Measurements from ENCODE around the gene ART1. TPM values are rescaled to one million over a fixed set of nuclear protein-coding genes. Genes with fewer than 3 reads are reported as not detected.

Gene ART1
- total RNA-seq, 1 donor from 2014 or later: not detected

GRCh38 chr11:3623767-3624458, 21.0 kb upstream of the ART1 start:
- Mint-ChIP-seq H3K4me1 (no peaks in the 10 kb centered on the region), H3K27me3 (peaks cover 5% of the 10 kb centered on the region), H3K36me3 (ENCODE audit: low read depth) (no peaks in the 10 kb centered on the region), H3K9me3 (no peaks in the 10 kb centered on the region), H3K4me3 (no peak overlapping the region), H3K27ac (no peak overlapping the region)
- ChIA-PET CTCF (no interaction called here), POLR2A (no interaction called here)
- intact Hi-C loops (cut with micrococcal nuclease): no loop called here
- ATAC-seq (ENCODE audit: low read depth) (no peak), DNase-seq (no peak)
- no peak for TF ChIP-seq CTCF (IDR thresholded peaks at IDR 0.05)

DNA sequence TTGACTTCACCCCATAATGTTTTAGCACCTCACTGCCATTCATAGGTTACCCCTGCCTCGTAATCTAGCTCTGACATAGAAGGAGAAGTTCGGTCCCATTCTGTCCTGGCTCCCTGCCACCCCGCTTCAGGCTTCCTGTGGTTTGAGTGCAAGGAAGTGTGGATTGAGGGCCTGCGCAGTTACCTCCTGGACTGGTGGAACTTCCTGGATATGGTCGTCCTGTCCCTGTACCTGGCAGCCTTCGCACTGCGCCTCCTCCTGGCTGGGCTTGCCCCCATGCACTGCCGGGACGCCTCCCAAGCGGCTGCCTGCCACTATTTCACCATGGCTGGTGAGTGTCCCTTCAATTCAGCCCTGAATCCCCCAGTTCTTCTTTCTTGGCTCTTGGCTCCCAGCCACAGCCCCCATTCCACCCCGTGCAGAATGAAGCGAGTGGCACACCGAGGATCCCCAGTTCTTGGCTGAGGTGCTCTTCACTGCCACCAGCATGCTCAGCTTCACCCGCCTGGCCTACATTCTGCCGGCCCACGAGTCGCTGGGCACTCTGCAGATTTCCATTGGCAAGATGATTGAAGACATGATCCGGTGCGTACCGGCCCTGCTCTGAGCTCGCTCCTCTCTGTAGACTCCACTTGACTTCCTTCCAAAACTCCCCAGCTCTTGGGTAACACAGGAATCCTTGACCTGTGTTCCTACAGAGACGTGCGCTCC, 18.5 kb upstream of the ART1 start:
- Mint-ChIP-seq H3K4me1 (no peaks in the 10 kb centered on the region), H3K27ac (no peak overlapping the region), H3K9me3 (no peaks in the 10 kb centered on the region), H3K36me3 (ENCODE audit: low read depth) (no peaks in the 10 kb centered on the region), H3K4me3 (no peak overlapping the region), H3K27me3 (peaks cover 6% of the 10 kb centered on the region)
- TF ChIP-seq CTCF (IDR thresholded peaks at IDR 0.05): no peak
- DNase-seq (no peak), ATAC-seq (ENCODE audit: low read depth) (no peak)
- ChIA-PET POLR2A (no interaction called here), CTCF (no interaction called here)
- intact Hi-C loops (cut with micrococcal nuclease): no loop called here

DNA sequence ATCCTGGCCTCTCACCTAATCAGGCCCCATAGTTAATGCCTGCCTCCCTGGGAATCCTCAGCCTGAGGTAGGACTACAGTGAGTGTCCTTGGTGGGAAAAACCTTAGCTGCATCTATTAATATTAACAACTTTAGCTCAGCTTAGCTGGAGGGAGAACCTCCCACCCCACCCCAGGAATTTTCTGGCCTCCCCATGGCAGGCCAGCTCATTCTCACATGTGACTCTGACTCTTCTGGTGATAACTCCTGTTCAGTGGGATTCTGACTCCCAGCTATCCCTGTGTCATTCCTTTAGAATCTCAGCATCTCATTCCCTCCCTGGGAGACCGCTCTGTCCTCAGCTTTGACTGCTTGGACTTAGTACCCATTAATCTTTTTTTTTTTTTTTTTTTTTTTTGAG, 17.6 kb upstream of the ART1 start:
- H3K4me3 Mint-ChIP-seq: no peak overlapping the region
- ChIA-PET CTCF (no interaction called here), POLR2A (no interaction called here)
- no peak for DNase-seq
- no peak for TF ChIP-seq CTCF (IDR thresholded peaks at IDR 0.05)
- H3K36me3 Mint-ChIP-seq (ENCODE audit: low read depth): no peaks in the 10 kb centered on the region
- ATAC-seq (ENCODE audit: low read depth): no peak
- no peak overlapping the region for H3K27ac Mint-ChIP-seq
- intact Hi-C loops (cut with micrococcal nuclease): no loop called here
- no peaks in the 10 kb centered on the region for H3K4me1 Mint-ChIP-seq
- H3K9me3 Mint-ChIP-seq: no peaks in the 10 kb centered on the region
- H3K27me3 Mint-ChIP-seq: peaks cover 6% of the 10 kb centered on the region

- no peak overlapping the region for H3K27ac Mint-ChIP-seq
- ATAC-seq (ENCODE audit: low read depth): no peak
- H3K4me1 Mint-ChIP-seq: no peaks in the 10 kb centered on the region
- no peak overlapping the region for H3K4me3 Mint-ChIP-seq
- no peaks in the 10 kb centered on the region for H3K9me3 Mint-ChIP-seq
- H3K27me3 Mint-ChIP-seq: peaks cover 12% of the 10 kb centered on the region
- POLR2A ChIA-PET: no interaction called here
- CTCF ChIA-PET: no interaction called here
- H3K36me3 Mint-ChIP-seq (ENCODE audit: low read depth): no peaks in the 10 kb centered on the region
- no peak for DNase-seq
- intact Hi-C loops (cut with micrococcal nuclease): no loop called here
- no peak for TF ChIP-seq CTCF (IDR thresholded peaks at IDR 0.05)
These were observed 13.6 kb upstream of the ART1 start for GRCh38 chr11:3631331-3631730.

DNA sequence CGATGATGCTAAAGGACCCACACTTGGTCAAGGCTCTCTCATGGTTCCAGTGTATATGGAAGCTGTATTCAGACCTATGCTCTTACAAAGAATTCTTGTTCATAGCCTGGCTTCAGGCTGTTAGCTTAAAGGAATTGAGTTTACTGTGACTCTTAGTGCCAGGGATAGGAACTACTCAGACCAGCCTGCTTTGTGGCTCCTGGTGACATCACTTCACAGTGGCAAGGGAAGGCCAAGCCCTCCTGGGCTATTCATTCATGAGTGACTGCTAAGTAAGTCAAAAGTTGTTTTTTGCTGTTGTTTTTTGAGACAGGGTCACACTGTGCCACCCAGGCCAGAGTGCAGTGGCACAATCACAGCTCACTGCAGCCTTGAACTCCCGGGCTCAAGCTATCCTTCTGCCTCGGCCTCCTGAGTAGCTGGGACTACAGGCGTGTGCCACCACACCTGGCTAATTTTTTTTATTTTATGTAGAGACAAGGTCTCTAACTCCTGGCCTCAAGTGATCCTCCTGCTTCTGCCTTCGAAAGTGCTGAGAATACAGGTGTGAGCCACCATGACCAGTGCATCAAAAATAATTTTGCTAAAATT, 12.8 kb upstream of the ART1 start:
- Mint-ChIP-seq H3K4me1 (no peaks in the 10 kb centered on the region), H3K36me3 (ENCODE audit: low read depth) (no peaks in the 10 kb centered on the region), H3K27ac (no peak overlapping the region), H3K27me3 (peaks cover 15% of the 10 kb centered on the region), H3K4me3 (no peak overlapping the region), H3K9me3 (no peaks in the 10 kb centered on the region)
- no peak for DNase-seq
- intact Hi-C loops (cut with micrococcal nuclease): no loop called here
- POLR2A ChIA-PET: no interaction called here
- CTCF ChIA-PET: no interaction called here
- ATAC-seq (ENCODE audit: low read depth): no peak
- no peak for TF ChIP-seq CTCF (IDR thresholded peaks at IDR 0.05)

Measured in activated B cell treated with CpG ODN at 0.5 μM for 24 hours (primary cell).